Right kidney (tissue), 9 donors: Measurements from ENCODE around the gene NUP205.
A peak's percentile ranks its signal among the peaks of the same experiment; 100 is the strongest.

ENCODE experiments used
- DNase-seq: peaks from one replicate; pipeline ENCODE4 v3.0.0-alpha.2; 2016
- long read RNA-seq, 8 donors: transcript quantifications; one replicate each; lab custom pipeline, GENCODE V29; 2026

Gene NUP205
- long read RNA-seq, donor 1, full-length matches to known transcripts, result 2 of 14 reads
- long read RNA-seq, donor 1, partial matches to known transcripts, result 12 of 14 reads
- long read RNA-seq, donor 1, other reads (novel, unspliced or antisense), result 0 of 14 reads
- long read RNA-seq, donor 2, partial matches to known transcripts, result 0 of 1 reads
- long read RNA-seq, donor 2, other reads (novel, unspliced or antisense), result 0 of 1 reads
- long read RNA-seq, donor 3, partial matches to known transcripts, result 0 of 2 reads
- long read RNA-seq, donor 3, other reads (novel, unspliced or antisense), result 0 of 2 reads
- long read RNA-seq, donor 4, full-length matches to known transcripts, result 6 of 6 reads
- long read RNA-seq, donor 4, partial matches to known transcripts, result 0 of 6 reads
- long read RNA-seq, donor 4, other reads (novel, unspliced or antisense), result 0 of 6 reads
- long read RNA-seq, donor 5, full-length matches to known transcripts, result 3 of 3 reads
- long read RNA-seq, donor 5, partial matches to known transcripts, result 0 of 3 reads
- long read RNA-seq, donor 5, other reads (novel, unspliced or antisense), result 0 of 3 reads
- long read RNA-seq, donor 6, result 0 reads
- long read RNA-seq, donor 7, full-length matches to known transcripts, result 2 of 13 reads
- long read RNA-seq, donor 7, partial matches to known transcripts, result 11 of 13 reads
- long read RNA-seq, donor 7, other reads (novel, unspliced or antisense), result 0 of 13 reads
- long read RNA-seq, donor 8, partial matches to known transcripts, result 0 of 1 reads
- long read RNA-seq, donor 8, other reads (novel, unspliced or antisense), result 0 of 1 reads

- peak; percentile 100 for DNase-seq
Observed at GRCh38 chr7:135557455-135558336, at the start of gene NUP205. TSS of gene NUP205 (plus strand) at chr7:135557917. CDS start at chr7:135557945, 28 bp downstream.

GRCh38 chr7:135508883-135509588, 48.7 kb upstream of the NUP205 start:
- DNase-seq, result peak; percentile 69

GRCh38 chr7:135509589-135509838, 48.2 kb upstream of the NUP205 start:
- DNase-seq, result no peak

- peak; percentile 88 for DNase-seq
Observed at GRCh38 chr7:135509839-135510591, 47.7 kb upstream of the NUP205 start, which contains the start of gene CNOT4. TSS of gene CNOT4 (minus strand) at chr7:135510102. CDS start at chr7:135438331, 71,771 bp downstream.

GRCh38 chr7:135510592-135511183, 47.0 kb upstream of the NUP205 start:
- no peak for DNase-seq

- no peak for DNase-seq
Observed at GRCh38 chr7:135512135-135512887, 45.4 kb upstream of the NUP205 start.

- no peak for DNase-seq
Observed at GRCh38 chr7:135514856-135515255, 42.9 kb upstream of the NUP205 start.

GRCh38 chr7:135517060-135517459, 40.7 kb upstream of the NUP205 start:
- DNase-seq, result no peak

GRCh38 chr7:135518748-135519147, 39.0 kb upstream of the NUP205 start:
- DNase-seq, result no peak

- no peak for DNase-seq
Observed at GRCh38 chr7:135519233-135519688, 38.5 kb upstream of the NUP205 start.

GRCh38 chr7:135519871-135520270, 37.8 kb upstream of the NUP205 start:
- no peak for DNase-seq

- DNase-seq, result no peak
Observed at GRCh38 chr7:135522509-135522908, 35.2 kb upstream of the NUP205 start.

GRCh38 chr7:135523146-135523545, 34.6 kb upstream of the NUP205 start:
- no peak for DNase-seq

- no peak for DNase-seq
Observed at GRCh38 chr7:135525426-135525825, 32.3 kb upstream of the NUP205 start.

GRCh38 chr7:135527025-135527424, 30.7 kb upstream of the NUP205 start:
- no peak for DNase-seq

GRCh38 chr7:135536150-135536549, 21.6 kb upstream of the NUP205 start:
- DNase-seq, result no peak

- no peak for DNase-seq
Observed at GRCh38 chr7:135537453-135537852, 20.3 kb upstream of the NUP205 start.

GRCh38 chr7:135537905-135538304, 19.8 kb upstream of the NUP205 start:
- no peak for DNase-seq

GRCh38 chr7:135538376-135538775, 19.3 kb upstream of the NUP205 start:
- DNase-seq, result no peak

- DNase-seq, result no peak
Observed at GRCh38 chr7:135539629-135540028, 18.1 kb upstream of the NUP205 start.
